HS-27A (cell line): Measurements from ENCODE around the gene CTNNAL1.
A peak's percentile ranks its signal among the peaks of the same experiment; 100 is the strongest.
"Not testable (repeated sequence)": the region's sequence is repeated elsewhere in the genome, so short reads cannot be mapped to it uniquely, and the experiment has no call there.

ENCODE experiments used
- DNase-seq: peaks from one replicate; pipeline ENCODE4 v3.0.0-alpha.2; 2012; ENCODE audit warnings: low read depth, missing footprints

Gene CTNNAL1

GRCh38 chr9:108933231-108933717 lies 80.0 kb downstream of the CTNNAL1 start:
- DNase-seq = peak; percentile 7

GRCh38 chr9:108928386-108928785 lies 84.9 kb downstream of the CTNNAL1 start:
- DNase-seq = no peak

DNA sequence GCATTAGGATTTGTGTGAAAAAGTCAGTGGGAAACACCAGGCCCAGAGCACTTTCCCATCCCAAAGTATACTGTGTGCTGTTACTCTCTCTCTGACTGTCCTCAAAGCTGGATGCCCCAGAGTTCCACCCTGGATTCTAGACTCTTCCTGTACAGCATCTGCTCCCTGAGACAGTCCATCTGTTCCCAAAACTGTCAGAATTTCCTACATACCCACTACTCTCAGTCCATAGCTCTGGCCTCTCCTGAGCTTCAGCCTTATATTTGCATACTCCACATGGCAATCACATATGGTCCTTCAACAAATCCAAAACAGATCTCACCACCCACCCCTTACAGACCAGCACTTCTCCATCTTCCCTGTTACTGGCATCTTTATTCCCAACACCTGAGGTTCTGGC lies 88.8 kb downstream of the CTNNAL1 start:
- no peak for DNase-seq

DNA sequence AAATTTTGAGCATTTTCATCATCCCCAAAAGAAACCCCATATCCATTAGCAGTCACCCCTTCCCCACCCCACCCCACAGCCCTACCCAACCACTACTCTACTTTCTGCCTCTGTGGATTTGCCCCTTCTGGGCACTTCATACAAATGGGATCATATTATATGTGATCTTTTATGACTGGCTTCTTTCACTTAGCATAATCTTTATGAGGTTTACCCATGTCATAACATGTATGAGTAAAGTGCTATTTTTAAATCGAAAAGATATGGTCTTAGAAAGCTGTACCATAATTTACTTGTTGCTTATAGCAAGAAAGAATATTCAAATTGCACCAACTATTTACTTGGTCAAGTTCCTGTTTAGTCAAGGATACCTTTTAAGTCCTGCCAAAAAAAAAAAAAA lies 92.1 kb downstream of the CTNNAL1 start:
- DNase-seq = no peak

DNA sequence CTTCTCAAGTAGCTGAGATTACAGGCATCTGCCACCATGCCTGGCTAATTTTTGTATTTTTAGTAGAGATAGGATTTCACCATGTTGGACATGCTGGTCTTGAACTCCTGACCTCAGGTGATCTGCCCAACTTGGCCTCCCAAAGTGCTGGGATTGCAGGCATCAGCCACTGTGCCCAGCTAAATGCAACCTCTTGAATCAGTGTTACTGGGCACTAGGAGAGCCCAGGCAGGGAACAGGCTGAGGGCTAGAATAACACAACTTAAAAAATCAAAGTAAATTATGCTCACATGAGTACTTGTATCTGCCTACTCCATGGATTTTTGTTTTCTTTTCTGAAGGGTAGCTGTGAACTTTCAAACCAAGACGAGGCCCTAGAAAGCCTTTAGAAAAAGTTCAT lies 92.9 kb downstream of the CTNNAL1 start:
- DNase-seq = not testable (repeated sequence)

GRCh38 chr9:108919517-108919916 lies 93.8 kb downstream of the CTNNAL1 start:
- DNase-seq = no peak

DNA sequence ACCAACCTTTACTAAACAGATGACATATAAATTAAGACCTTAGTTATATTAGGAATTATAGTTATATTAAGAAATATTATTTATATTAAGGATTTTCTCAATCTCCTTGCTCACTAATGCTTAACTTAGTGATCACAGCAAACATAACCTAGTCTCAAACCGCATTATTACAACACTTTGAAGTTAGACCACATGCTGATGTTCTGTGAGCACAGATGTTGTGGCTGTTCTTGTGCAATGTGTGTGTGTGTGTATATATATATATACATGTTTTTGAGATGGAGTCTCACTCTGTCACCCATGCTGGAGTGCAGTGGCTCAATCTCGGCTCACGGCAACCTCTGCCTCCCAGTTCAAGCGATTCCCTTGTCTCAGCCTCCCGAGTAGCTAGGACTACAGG lies 99.9 kb downstream of the CTNNAL1 start:
- DNase-seq = no peak

GRCh38 chr9:108911820-108912219 lies 101.5 kb downstream of the CTNNAL1 start:
- DNase-seq = no peak

DNA sequence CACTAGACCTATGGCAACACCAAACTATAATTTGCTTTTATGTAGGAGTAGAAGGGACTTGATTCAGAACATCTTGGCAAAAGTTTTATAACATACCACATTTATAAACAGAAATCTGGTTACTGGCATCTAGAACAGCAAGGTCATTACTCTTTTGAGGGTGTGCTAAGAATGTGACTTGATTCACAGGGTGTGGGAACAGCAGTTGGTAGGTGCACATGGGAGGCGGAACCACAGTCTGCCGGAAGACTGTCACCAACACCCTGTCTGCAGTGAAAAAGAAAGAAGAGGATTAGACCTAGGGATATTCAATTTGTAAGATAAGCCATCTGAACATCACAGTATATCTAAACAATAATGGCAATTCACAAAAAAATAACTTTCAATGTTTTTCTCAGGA lies 102.4 kb downstream of the CTNNAL1 start:
- no peak for DNase-seq

- no peak for DNase-seq
Measured at GRCh38 chr9:108910402-108910801, 102.9 kb downstream of the CTNNAL1 start.

DNA sequence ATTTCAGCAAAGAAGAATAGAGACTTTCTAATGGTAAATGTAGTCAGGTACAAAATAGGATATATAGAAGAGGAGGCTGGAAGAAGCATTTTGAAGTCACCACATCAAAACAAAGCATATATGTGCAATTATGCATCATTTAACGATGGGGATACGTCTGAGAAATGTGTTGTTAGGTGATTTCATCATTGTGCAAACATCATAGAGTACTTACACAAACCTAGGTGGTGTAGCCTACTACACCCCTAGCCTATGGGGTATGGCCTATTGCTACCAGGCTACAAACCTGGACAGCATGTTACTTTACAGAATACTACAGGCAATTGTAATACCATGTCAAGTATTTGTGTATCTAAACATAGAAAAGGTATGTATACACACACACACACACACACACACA lies 107.8 kb downstream of the CTNNAL1 start:
- no peak for DNase-seq

- no peak for DNase-seq
Measured at GRCh38 chr9:108904161-108904560, 109.1 kb downstream of the CTNNAL1 start.

DNA sequence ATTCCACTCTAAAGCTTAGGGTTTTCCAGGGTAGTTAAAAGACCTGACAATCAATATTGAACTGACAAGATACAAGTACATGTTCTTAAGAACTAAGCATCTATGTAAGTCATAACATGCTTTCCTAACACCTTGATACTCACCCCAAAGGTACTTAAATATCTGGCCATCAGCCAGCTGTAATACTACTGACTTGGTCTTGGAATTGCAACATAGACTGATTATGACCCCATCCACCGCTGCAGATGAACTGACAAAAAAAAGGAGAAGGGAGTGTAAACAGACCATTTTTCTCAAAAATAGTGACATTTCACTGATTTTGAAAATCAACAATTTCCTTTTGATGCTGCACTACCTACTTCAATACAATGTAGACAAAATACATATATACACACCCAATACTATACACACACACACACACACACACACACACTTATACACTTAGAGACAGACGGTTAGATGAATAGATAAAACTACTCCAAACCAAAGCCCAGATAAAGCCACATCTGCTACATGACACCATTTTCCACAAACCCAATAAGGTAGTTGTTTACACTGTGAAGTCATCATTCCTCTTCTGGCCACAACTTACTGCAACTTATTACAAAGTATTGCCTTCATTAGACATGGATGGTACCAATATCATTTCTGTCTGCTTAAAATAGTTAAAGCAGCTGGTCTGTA lies 109.7 kb downstream of the CTNNAL1 start:
- DNase-seq = no peak

- no peak for DNase-seq
Measured at GRCh38 chr9:108900176-108900575, 113.1 kb downstream of the CTNNAL1 start.

- DNase-seq = not testable (repeated sequence)
Measured at GRCh38 chr9:108899023-108899695, 114.1 kb downstream of the CTNNAL1 start.

DNA sequence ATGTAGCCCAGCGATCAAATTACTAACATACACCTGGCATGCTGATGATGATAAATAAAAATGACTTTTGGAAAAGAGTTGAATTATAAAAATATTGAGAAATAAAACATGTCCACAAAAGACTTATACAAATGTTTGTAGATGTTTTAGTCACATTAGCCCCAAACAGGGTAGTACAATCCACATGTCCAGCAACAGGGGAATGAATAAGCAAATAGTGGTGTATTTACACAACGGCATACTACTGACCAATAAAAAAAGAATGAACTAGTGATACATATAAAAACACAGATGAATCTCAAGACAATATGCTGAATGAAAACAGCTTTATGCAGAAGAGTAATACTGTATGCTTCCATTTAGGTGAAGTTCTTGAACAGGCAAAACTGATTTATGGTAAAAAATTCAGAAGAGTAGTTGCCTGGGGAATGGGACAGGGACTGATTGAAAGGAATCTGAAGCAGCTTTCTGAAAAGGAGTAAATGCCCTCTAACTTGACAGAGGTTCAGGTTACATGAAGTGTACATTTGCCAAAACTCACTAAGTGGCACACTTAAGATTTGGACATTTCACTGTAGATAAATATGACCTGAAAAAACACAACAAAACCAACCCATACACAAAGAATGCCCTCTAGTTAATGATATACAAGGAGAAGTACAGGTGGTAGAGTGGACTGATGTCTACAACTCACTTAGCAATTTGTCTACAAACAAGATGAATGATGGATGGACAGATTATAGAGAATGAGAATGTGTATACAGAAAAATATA lies 115.8 kb downstream of the CTNNAL1 start:
- no peak for DNase-seq

DNA sequence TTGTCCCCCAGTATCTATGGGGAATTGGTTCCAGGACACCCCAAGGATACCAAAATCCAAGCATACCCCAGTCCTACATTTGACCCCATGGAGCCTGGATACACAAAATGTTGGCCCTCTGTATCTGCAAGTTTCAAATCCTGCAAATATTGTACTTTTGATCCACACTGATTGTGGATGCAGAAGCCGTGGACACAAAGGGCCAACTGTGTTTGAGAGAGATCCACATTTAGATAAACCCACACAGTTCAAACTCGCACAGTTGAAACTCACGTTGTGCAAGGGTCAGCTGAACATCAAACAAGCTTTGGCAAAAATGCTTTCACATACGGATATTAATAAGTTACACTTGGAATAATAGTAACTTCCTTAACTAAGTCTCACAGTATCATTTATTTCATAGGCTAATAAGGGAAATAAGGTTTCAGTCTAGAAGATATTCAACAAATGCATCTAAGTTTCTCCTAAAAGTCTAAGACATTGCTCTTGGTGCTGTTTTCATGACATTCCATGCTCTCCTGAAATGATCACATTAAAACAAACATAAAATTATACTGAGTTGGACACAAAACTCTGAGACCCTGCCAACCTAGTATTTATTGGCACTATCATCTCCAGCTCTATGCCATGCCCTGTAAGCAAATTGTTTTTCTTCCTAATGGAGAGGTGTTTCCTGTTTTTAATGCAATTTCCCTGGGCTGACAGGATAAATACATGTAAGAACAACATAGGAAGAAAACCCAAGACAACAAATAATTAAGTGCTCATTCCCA lies 118.9 kb downstream of the CTNNAL1 start:
- no peak for DNase-seq
